ENCODE data around the gene NRXN3.

NRXN3 gene

GRCh38 chr14:78767436-78767835 is 597.3 kb downstream of the NRXN3 start:
- no peak for TF ChIP-seq CTCF (IDR thresholded peaks at IDR 0.05; ENCODE audit: low read depth, low read length, missing control alignments)
- DNase-seq (ENCODE audit: extremely low read depth, low read depth) = no peak
- H3K4me3 ChIP-seq (replicated peaks; ENCODE audit: low read depth, low read length) = no peak overlapping the region

- TF ChIP-seq CTCF (IDR thresholded peaks at IDR 0.05; ENCODE audit: low read depth, low read length, missing control alignments) = no peak
- no peak overlapping the region for H3K4me3 ChIP-seq (replicated peaks; ENCODE audit: low read depth, low read length)
- DNase-seq (ENCODE audit: extremely low read depth, low read depth) = no peak
Measured at GRCh38 chr14:78782551-78782950, 612.4 kb downstream of the NRXN3 start.

GRCh38 chr14:78785265-78785664 is 615.1 kb downstream of the NRXN3 start:
- DNase-seq (ENCODE audit: extremely low read depth, low read depth) = no peak
- H3K4me3 ChIP-seq (replicated peaks; ENCODE audit: low read depth, low read length) = no peak overlapping the region
- no peak for TF ChIP-seq CTCF (IDR thresholded peaks at IDR 0.05; ENCODE audit: low read depth, low read length, missing control alignments)

GRCh38 chr14:78788467-78789360 is 618.5 kb downstream of the NRXN3 start:
- no peak for DNase-seq (ENCODE audit: extremely low read depth, low read depth)
- H3K4me3 ChIP-seq (replicated peaks; ENCODE audit: low read depth, low read length) = no peak overlapping the region
- TF ChIP-seq CTCF (IDR thresholded peaks at IDR 0.05; ENCODE audit: low read depth, low read length, missing control alignments) = no peak

GRCh38 chr14:78790271-78790670 is 620.1 kb downstream of the NRXN3 start:
- DNase-seq (ENCODE audit: extremely low read depth, low read depth) = no peak
- no peak overlapping the region for H3K4me3 ChIP-seq (replicated peaks; ENCODE audit: low read depth, low read length)

GRCh38 chr14:78798757-78799156 is 628.6 kb downstream of the NRXN3 start:
- DNase-seq (ENCODE audit: extremely low read depth, low read depth) = no peak
- no peak for TF ChIP-seq CTCF (IDR thresholded peaks at IDR 0.05; ENCODE audit: low read depth, low read length, missing control alignments)

More at GRCh38 chr14:78790271-78790670, 620.1 kb downstream of the NRXN3 start:
- TF ChIP-seq CTCF (IDR thresholded peaks at IDR 0.05; ENCODE audit: low read depth, low read length, missing control alignments) = no peak

More at GRCh38 chr14:78798757-78799156, 628.6 kb downstream of the NRXN3 start:
- no peak overlapping the region for H3K4me3 ChIP-seq (replicated peaks; ENCODE audit: low read depth, low read length)

All from HFF-Myc (cell line).